Measurements from ENCODE around the gene TMED6.

GRCh38 chr16:69399361-69399760 is 47.8 kb upstream of the TMED6 start:
- TF ChIP-seq SUZ12 (IDR thresholded peaks at IDR 0.05; ENCODE audit: extremely low read depth, insufficient read depth, insufficient read length) (no peak), YY1 (IDR thresholded peaks at IDR 0.05; ENCODE audit: insufficient read depth, insufficient read length) (no peak), ZNF274 (IDR thresholded peaks at IDR 0.05; ENCODE audit: low read depth, low read length) (no peak)
